Liver (tissue), 9 donors: ENCODE results near the gene INSC. TPM values are rescaled to one million over a fixed set of nuclear protein-coding genes. Genes with fewer than 3 reads are reported as not detected.

ENCODE experiments used
- DNase-seq: peaks from one replicate; pipeline ENCODE4 v3.0.0-alpha.2; 2017; ENCODE audit warnings: low spot score
- H3K27ac ChIP-seq, 2 donors: one replicate each; pipeline ENCODE4 v1.7.0; 2013; ENCODE audit warnings: inconsistent platforms in 2 of 2, low read length in 2 of 2, control low read depth in 1 of 2, low read depth in 1 of 2, mild to moderate bottlenecking in 1 of 2
- H3K27me3 ChIP-seq, 4 donors: one replicate each; pipeline versions ENCODE4 v1.6.1 to v1.7.0; 2013; ENCODE audit warnings: low read length in 3 of 4, inconsistent platforms in 1 of 4, mild to moderate bottlenecking in 1 of 4, moderate library complexity in 1 of 4; ENCODE audit not compliant: control insufficient read depth in 4 of 4, insufficient read depth in 4 of 4
- H3K36me3 ChIP-seq, 4 donors: one replicate each; pipeline versions ENCODE4 v1.6.1 to v1.7.0; 2013; ENCODE audit warnings: low read length in 3 of 4, mild to moderate bottlenecking in 3 of 4, low read depth in 1 of 4, moderate library complexity in 1 of 4; ENCODE audit not compliant: control insufficient read depth in 4 of 4, insufficient read depth in 3 of 4
- H3K4me1 ChIP-seq, 4 donors: one replicate each; pipeline versions ENCODE4 v1.6.1 to v1.7.0; 2013; ENCODE audit warnings: low read length in 3 of 4, mild to moderate bottlenecking in 3 of 4, moderate library complexity in 1 of 4; ENCODE audit not compliant: control insufficient read depth in 4 of 4, insufficient read depth in 4 of 4
- H3K4me3 ChIP-seq, 3 donors: one replicate each; pipeline versions ENCODE4 v1.6.1 to v1.7.0; 2013; ENCODE audit warnings: low read length in 3 of 3, control low read depth in 1 of 3, low read depth in 1 of 3, mild to moderate bottlenecking in 1 of 3
- H3K9ac ChIP-seq, 2 donors: one replicate each; pipeline ENCODE4 v1.7.0; 2013; ENCODE audit warnings: low read length in 2 of 2, mild to moderate bottlenecking in 2 of 2, moderate library complexity in 2 of 2, control low read depth in 1 of 2, low read depth in 1 of 2
- H3K9me3 ChIP-seq, 4 donors: one replicate each; pipeline versions ENCODE4 v1.6.1 to v1.7.0; 2013; ENCODE audit warnings: low read length in 3 of 4; ENCODE audit not compliant: control insufficient read depth in 4 of 4
- ATF3 ChIP-seq: IDR thresholded peaks from 2 replicates; pipeline ENCODE4 v1.6.1; 2016; ENCODE audit warnings: antibody characterized with exemption
- CTCF ChIP-seq: fragments of 150-350 bp; IDR thresholded peaks from 2 replicates; pipeline ENCODE4 v1.5.1; 2017; ENCODE audit warnings: improper control_type of control experiment, low read depth, low read length; ENCODE audit not compliant: missing input control
- EGR1 ChIP-seq, 2 donors: IDR thresholded peaks; 2 replicates each; pipeline ENCODE4 v1.6.1; 2016 to 2018; ENCODE audit warnings: antibody characterized with exemption in 2 of 2, low read depth in 2 of 2
- FOXA1 ChIP-seq: IDR thresholded peaks from 2 replicates; pipeline ENCODE4 v1.6.1; 2016; ENCODE audit warnings: antibody characterized with exemption
- FOXA2 ChIP-seq: IDR thresholded peaks from 2 replicates; pipeline ENCODE4 v1.6.1; 2016; ENCODE audit warnings: antibody characterized with exemption
- GABPA ChIP-seq, 2 donors: IDR thresholded peaks in 1 of 2; conservative IDR thresholded peaks in 1 of 2; 2 replicates each; pipeline ENCODE4 v1.6.1; 2016; ENCODE audit warnings: antibody characterized with exemption in 2 of 2, mild to moderate bottlenecking in 1 of 2, moderate library complexity in 1 of 2
- HNF4A ChIP-seq, 2 donors: conservative IDR thresholded peaks; 2 replicates each; pipeline ENCODE4 v1.6.1; 2016; ENCODE audit warnings: antibody characterized with exemption in 2 of 2, mild to moderate bottlenecking in 2 of 2
- HNF4G ChIP-seq: IDR thresholded peaks from 2 replicates; pipeline ENCODE4 v1.6.1; 2016; ENCODE audit warnings: antibody characterized with exemption
- JUND ChIP-seq, 2 donors: IDR thresholded peaks; 2 replicates each; pipeline ENCODE4 v1.6.1; 2016; ENCODE audit warnings: antibody characterized with exemption in 2 of 2
- MAX ChIP-seq: IDR thresholded peaks from 2 replicates; pipeline ENCODE4 v1.6.1; 2016; ENCODE audit warnings: antibody characterized with exemption
- NR2F2 ChIP-seq: IDR thresholded peaks from 2 replicates; pipeline ENCODE4 v1.6.1; 2016; ENCODE audit warnings: antibody characterized with exemption
- RAD21 ChIP-seq, 2 donors: IDR thresholded peaks; 2 replicates each; pipeline ENCODE4 v1.6.1; 2016; ENCODE audit warnings: antibody characterized with exemption in 2 of 2, mild to moderate bottlenecking in 2 of 2
- REST ChIP-seq: IDR thresholded peaks from 2 replicates; pipeline ENCODE4 v1.6.1; 2016; ENCODE audit warnings: antibody characterized with exemption, mild to moderate bottlenecking
- RXRA ChIP-seq, 2 donors: IDR thresholded peaks; 2 replicates each; pipeline ENCODE4 v1.6.1; 2017 to 2018; ENCODE audit warnings: antibody characterized with exemption in 2 of 2, mild to moderate bottlenecking in 1 of 2
- SP1 ChIP-seq: IDR thresholded peaks from 2 replicates; pipeline ENCODE4 v1.6.1; 2018; ENCODE audit warnings: antibody characterized with exemption, mild to moderate bottlenecking
- TAF1 ChIP-seq: conservative IDR thresholded peaks from 2 replicates; pipeline ENCODE4 v1.6.1; 2016; ENCODE audit warnings: antibody characterized with exemption, mild to moderate bottlenecking
- YY1 ChIP-seq: IDR thresholded peaks from 2 replicates; pipeline ENCODE4 v1.6.1; 2016; ENCODE audit warnings: antibody characterized with exemption, mild to moderate bottlenecking
- ZBTB33 ChIP-seq: IDR thresholded peaks from 2 replicates; pipeline ENCODE4 v1.6.1; 2016; ENCODE audit warnings: antibody characterized with exemption
- WGBS: extraction: QIAGEN DNeasy Blood & Tissue Kit; methylation state at CpG from one replicate; pipeline ENCODE4 v1.1.7; 2013; 5-methylcytosine and 5-hydroxymethylcytosine counted together
- polyA plus RNA-seq, 2 donors: library from polyadenylated mRNA; stranded (reverse) in 1 of 2; unstranded in 1 of 2; fragments of 200-250 nt in 1 of 2; fragments of >200 nt in 1 of 2; fragmentation: Nextera tagmentation in 1 of 2; extraction: Ambion mirVana in 1 of 2; gene quantifications; one replicate each; pipeline versions ENCODE4 v1.2.1 to v1.2.3, GENCODE V29; 2013 to 2015
- total RNA-seq, 2 donors: library from RNA; depleted of rRNA; stranded (reverse); fragments of >200 nt; gene quantifications; one replicate each; pipeline ENCODE4 v1.2.3, GENCODE V29; 2014
- donor health status: healthy.
- donor health status: healthy.
- donor health status: healthy.
- donor health status: healthy.
- donor health status: healthy.

Gene INSC
- total and polyA plus RNA-seq, 4 donors = 0.02 to 0.25 (median 0.12) TPM

- no peaks in the 10 kb centered on the region for H3K9me3 ChIP-seq
- TF ChIP-seq HNF4A (conservative IDR thresholded peaks at IDR 0.05) (no peak), GABPA (IDR thresholded peaks at IDR 0.05 in 1 of 2, conservative IDR thresholded peaks at IDR 0.05 in 1 of 2) (no peak), TAF1 (no peak), CTCF (no peak), MAX (no peak), FOXA1 (no peak), NR2F2 (no peak), YY1 (no peak), REST (no peak), RXRA (IDR thresholded peaks at IDR 0.05) (no peak), SP1 (no peak), EGR1 (IDR thresholded peaks at IDR 0.05; ENCODE audit: low read depth in 2 of 2) (no peak), RAD21 (IDR thresholded peaks at IDR 0.05) (no peak), ATF3 (no peak), HNF4G (no peak), JUND (IDR thresholded peaks at IDR 0.05) (no peak), ZBTB33 (no peak), FOXA2 (no peak)
- peaks cover 0 to 5% (median 5%) of the 10 kb centered on the region in 4 donors for H3K27me3 ChIP-seq
- no peak overlapping the region for H3K9ac ChIP-seq
- peaks cover 9 to 20% (median 18%) of the 10 kb centered on the region in 4 donors for H3K4me1 ChIP-seq
- H3K4me3 ChIP-seq = no peak overlapping the region
- H3K36me3 ChIP-seq = no peaks in the 10 kb centered on the region
- DNase-seq = no peak
- WGBS = 66% methylated on average over 23 of the region's 23 CpGs
- H3K27ac ChIP-seq = no peak overlapping the region
Observed at GRCh38 chr11:15072551-15073143, 42.1 kb upstream of the INSC start.
